Gastroesophageal sphincter (tissue), 4 donors: Measurements from ENCODE around the gene CNPY4. TPM values are rescaled to one million over a fixed set of nuclear protein-coding genes. Genes with fewer than 3 reads are reported as not detected.

Experiments
- ATAC-seq: fragments of 150-250 bp; one replicate; pipeline ENCODE4 v1.9.1; 2016; ENCODE audit warnings: mild to moderate bottlenecking, moderate library complexity
- H3K27ac ChIP-seq, 4 donors: fragments of 200-600 bp; sonication (generic) in 3 of 4; 1 replicate in 3 of 4; 2 replicates in 1 of 4; pipeline ENCODE4 v1.5.1; 2016 to 2019
- H3K27me3 ChIP-seq: fragments of 200-600 bp; sonication (generic); one replicate; pipeline ENCODE4 v1.5.1; 2019
- H3K36me3 ChIP-seq, 2 donors: fragments of 200-600 bp; sonication (generic); one replicate each; pipeline ENCODE4 v1.5.1; 2019; ENCODE audit warnings: control low read depth in 1 of 2
- H3K4me1 ChIP-seq, 3 donors: fragments of 200-600 bp; sonication (generic); 1 replicate in 2 of 3; 2 replicates in 1 of 3; pipeline ENCODE4 v1.5.1; 2016 to 2019; ENCODE audit warnings: control low read depth in 2 of 3
- H3K4me3 ChIP-seq, 2 donors: fragments of 200-600 bp; sonication (generic); one replicate each; pipeline ENCODE4 v1.5.1; 2019; ENCODE audit warnings: mild to moderate bottlenecking in 1 of 2, moderate library complexity in 1 of 2
- H3K9me3 ChIP-seq, 3 donors: fragments of 200-600 bp; sonication (generic); one replicate each; pipeline ENCODE4 v1.5.1; 2017 to 2019; ENCODE audit warnings: control low read depth in 2 of 3
- CTCF ChIP-seq, 4 experiments: fragments of 200-600 bp in 2 of 4; fragments of 450-650 bp in 2 of 4; sonication (generic) in 1 of 4; IDR thresholded peaks; one replicate each; pipeline ENCODE4 v1.5.1; 2017 to 2019; ENCODE audit warnings: antibody characterized with exemption in 4 of 4, mild to moderate bottlenecking in 2 of 4, moderate library complexity in 2 of 4
- EP300 ChIP-seq: sonication (generic); formaldehyde crosslinking; IDR thresholded peaks from one replicate; pipeline ENCODE4 v1.6.1; 2017; ENCODE audit warnings: antibody characterized with exemption, mild to moderate bottlenecking
- POLR2A ChIP-seq, 2 donors: fragments of 450-650 bp; IDR thresholded peaks; one replicate each; pipeline ENCODE4 v1.6.1; 2017; ENCODE audit warnings: antibody characterized with exemption in 2 of 2, mild to moderate bottlenecking in 2 of 2, moderate library complexity in 1 of 2
- POLR2AphosphoS5 ChIP-seq: sonication (generic); formaldehyde crosslinking; IDR thresholded peaks from one replicate; pipeline ENCODE4 v1.6.1; 2017; ENCODE audit warnings: antibody characterized with exemption
- WGBS, 2 donors: methylation state at CpG; one replicate each; pipeline ENCODE4 v1.1.5; 2018; ENCODE audit warnings: low coverage in 1 of 2; 5-methylcytosine and 5-hydroxymethylcytosine counted together
- total RNA-seq, 4 donors: library from RNA; depleted of rRNA; stranded (reverse); fragments of >200 nt; gene quantifications; one replicate each; pipeline ENCODE4 v1.1.0, GENCODE V29; 2016

CNPY4 gene
- total RNA-seq, 4 donors from 2014 or later: 13.0 to 21.0 (median 14.8) TPM

GRCh38 chr7:100088621-100089457, 30.6 kb upstream of the CNPY4 start, which contains the start of gene COPS6:
TSS of gene COPS6 (plus strand) at chr7:100088969. CDS start at chr7:100088991, 22 bp downstream.
- WGBS, 2 donors: 0% methylated on average over 9 to 15 of the region's 68 CpGs
- no peaks in the 10 kb centered on the region for H3K9me3 ChIP-seq
- H3K27ac ChIP-seq: peak within 1 kb of the TSS; percentile 43 to 91 (median 88)
- peaks cover 0 to 40% of the 10 kb centered on the region in 2 donors for H3K36me3 ChIP-seq
- H3K4me3 ChIP-seq: peak within 1 kb of the TSS; percentile 69 to 72
- peak; percentile 73 to 85 for TF ChIP-seq POLR2A (IDR thresholded peaks at IDR 0.05)
- peak in 1 of 4 experiments; percentile 33 for TF ChIP-seq CTCF (IDR thresholded peaks at IDR 0.05)
- TF ChIP-seq EP300: no peak
- peak; percentile 89 for TF ChIP-seq POLR2AphosphoS5
- no peaks in the 10 kb centered on the region for H3K27me3 ChIP-seq
- ATAC-seq: peak; percentile 72
- H3K4me1 ChIP-seq: peaks cover 0 to 35% (median 16%) of the 10 kb centered on the region in 3 donors

GRCh38 chr7:100089458-100090196, 29.8 kb upstream of the CNPY4 start:
- no peak for ATAC-seq
- WGBS, 2 donors: 22 to 25% methylated on average over 4 of the region's 7 CpGs
- Histone ChIP-seq H3K4me3 (peak overlapping the region; percentile 69 to 72), H3K4me1 (peaks cover 0 to 37% (median 16%) of the 10 kb centered on the region in 3 donors), H3K27me3 (no peaks in the 10 kb centered on the region), H3K27ac (peak overlapping the region in 3 of 4 donors; percentile 87 to 91 (median 89)), H3K9me3 (no peaks in the 10 kb centered on the region), H3K36me3 (peaks cover 0 to 48% of the 10 kb centered on the region in 2 donors)
- no peak for TF ChIP-seq EP300
- TF ChIP-seq CTCF (IDR thresholded peaks at IDR 0.05): no peak
- no peak for TF ChIP-seq POLR2AphosphoS5
- no peak for TF ChIP-seq POLR2A (IDR thresholded peaks at IDR 0.05)

- ATAC-seq: no peak
- Histone ChIP-seq H3K4me1 (peaks cover 0 to 37% (median 16%) of the 10 kb centered on the region in 3 donors), H3K9me3 (no peaks in the 10 kb centered on the region), H3K4me3 (no peak overlapping the region), H3K27ac (no peak overlapping the region), H3K36me3 (peaks cover 0 to 59% of the 10 kb centered on the region in 2 donors), H3K27me3 (no peaks in the 10 kb centered on the region)
- 71 to 82% methylated on average over 6 to 9 of the region's 14 CpGs for WGBS, 2 donors
- TF ChIP-seq POLR2AphosphoS5 (no peak), EP300 (no peak), POLR2A (IDR thresholded peaks at IDR 0.05) (no peak), CTCF (IDR thresholded peaks at IDR 0.05) (no peak)
Measured at GRCh38 chr7:100090527-100091410, 28.7 kb upstream of the CNPY4 start.

- TF ChIP-seq EP300 (no peak), POLR2AphosphoS5 (no peak), CTCF (IDR thresholded peaks at IDR 0.05) (no peak), POLR2A (IDR thresholded peaks at IDR 0.05) (no peak)
- H3K27ac ChIP-seq: no peak overlapping the region
- no peaks in the 10 kb centered on the region for H3K9me3 ChIP-seq
- no peaks in the 10 kb centered on the region for H3K27me3 ChIP-seq
- H3K4me3 ChIP-seq: no peak overlapping the region
- WGBS, 2 donors: 65% methylated on average over 10 of the region's 19 CpGs; no CpG with 5 or more reads in 1 of the 2 donors
- ATAC-seq: no peak
- peaks cover 0 to 68% of the 10 kb centered on the region in 2 donors for H3K36me3 ChIP-seq
- peaks cover 0 to 37% (median 16%) of the 10 kb centered on the region in 3 donors for H3K4me1 ChIP-seq
Measured at GRCh38 chr7:100091411-100092181, 27.8 kb upstream of the CNPY4 start.
